ENCODE measurements around the gene SLC9A9.
"Not testable (repeated sequence)": the region's sequence is repeated elsewhere in the genome, so short reads cannot be mapped to it uniquely, and the experiment has no call there.

The SLC9A9 gene

DNA sequence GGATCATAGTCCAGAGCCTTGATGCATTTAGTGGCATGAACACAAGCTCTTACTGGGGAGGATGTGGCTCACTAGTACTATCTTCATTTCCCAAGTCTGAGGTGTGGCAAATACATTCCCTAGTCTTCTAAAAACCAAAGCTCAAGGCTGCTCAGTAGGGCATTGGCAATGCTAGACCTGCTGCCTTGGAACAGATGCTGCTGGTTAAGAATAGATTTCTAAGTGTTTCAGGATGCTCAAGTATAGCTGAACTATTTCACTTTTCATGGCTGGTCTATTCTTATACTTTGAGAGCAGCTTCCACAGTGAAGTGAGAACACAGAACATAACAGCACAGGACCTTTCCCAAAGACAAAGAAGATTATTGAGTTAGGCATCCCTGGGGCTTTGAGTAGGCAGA, 549.9 kb downstream of the SLC9A9 start:
- peak in 1 of 58 donors; percentile 22 for DNase-seq

DNA sequence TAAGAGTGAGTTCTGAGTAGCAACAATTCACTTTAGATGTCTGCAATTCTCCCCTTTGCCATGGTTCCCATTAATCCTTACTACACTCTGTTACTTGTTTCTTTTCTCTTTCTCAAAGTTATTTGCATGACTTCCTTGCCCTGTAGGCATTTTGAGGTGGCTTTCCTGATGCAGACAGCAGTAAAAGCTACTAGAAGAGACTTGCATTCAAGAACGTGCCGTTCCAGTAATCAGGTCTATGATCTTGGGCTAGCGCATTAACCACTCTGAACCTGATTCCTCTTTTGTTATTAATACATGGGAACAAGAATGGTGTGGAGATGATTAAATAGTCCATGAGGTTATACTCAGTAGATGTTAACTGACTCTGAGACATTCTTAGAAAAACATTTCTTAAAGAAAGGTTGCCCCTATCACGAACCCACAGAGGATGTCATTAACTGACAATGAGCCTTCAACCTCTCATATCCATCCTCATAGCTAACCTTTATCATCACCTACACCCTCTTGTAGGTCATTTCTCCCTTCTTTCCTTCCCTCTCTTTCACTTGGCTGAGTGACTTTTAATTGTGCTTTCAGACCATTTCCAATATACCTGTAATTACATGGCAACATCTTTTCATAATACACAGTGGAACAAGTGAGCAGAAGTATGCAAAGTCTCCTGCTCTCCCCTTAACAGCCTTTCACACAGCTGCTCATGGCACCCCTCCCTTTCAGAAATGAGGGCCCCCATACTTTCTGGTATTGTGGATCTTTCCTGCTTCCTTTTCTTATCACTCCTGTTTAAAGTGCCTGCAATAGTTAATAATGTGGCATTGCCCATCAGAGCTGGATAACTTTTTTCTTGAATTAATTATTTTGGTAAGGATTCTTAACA, 552.8 kb downstream of the SLC9A9 start:
- DNase-seq = no peak

- DNase-seq = no peak
These were observed 554.1 kb downstream of the SLC9A9 start for GRCh38 chr3:143294188-143294587.

- no peak for DNase-seq
These were observed 556.3 kb downstream of the SLC9A9 start for GRCh38 chr3:143291836-143292447.

DNA sequence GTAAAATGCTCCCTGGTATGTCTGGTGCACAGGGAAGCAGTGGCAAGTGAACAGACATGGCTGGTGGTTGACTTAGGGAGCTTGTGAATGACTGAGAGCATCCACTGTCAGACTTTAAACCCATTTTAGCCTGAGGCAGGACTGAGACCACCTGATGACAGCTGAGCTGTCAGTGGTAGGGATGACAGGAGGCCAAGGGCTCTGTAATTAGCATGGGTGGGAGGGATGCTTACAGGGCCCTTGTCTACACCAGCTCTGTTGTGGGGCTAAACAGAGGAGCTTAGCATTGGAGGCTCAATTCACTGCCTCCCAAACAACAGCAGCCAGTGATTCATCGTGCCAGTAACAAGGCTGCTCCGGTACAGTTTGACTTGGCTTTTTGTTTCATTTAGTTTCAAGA, 559.3 kb downstream of the SLC9A9 start:
- DNase-seq = peak in 5 of 58 donors; percentile 11 to 46 (median 15)

DNA sequence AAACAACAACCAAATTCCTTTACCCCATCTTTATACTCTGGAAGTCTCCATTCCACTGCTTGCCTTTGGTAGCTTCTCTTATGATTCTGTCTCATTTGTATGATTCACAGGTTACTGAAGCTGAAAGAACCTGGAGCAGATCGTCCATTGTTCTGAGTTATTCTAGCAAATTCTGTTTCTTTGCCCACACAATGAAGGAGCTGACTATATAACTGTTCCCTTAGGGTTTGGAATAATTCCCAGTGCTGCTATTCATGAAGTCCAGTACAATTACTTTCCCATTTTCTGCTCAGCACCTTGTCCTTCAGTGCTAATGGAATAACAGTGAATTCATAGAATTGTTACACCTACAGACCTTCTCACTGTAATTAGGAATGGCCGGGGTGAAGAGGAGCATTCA, 560.9 kb downstream of the SLC9A9 start:
- peak in 1 of 58 donors; percentile 25 for DNase-seq

DNA sequence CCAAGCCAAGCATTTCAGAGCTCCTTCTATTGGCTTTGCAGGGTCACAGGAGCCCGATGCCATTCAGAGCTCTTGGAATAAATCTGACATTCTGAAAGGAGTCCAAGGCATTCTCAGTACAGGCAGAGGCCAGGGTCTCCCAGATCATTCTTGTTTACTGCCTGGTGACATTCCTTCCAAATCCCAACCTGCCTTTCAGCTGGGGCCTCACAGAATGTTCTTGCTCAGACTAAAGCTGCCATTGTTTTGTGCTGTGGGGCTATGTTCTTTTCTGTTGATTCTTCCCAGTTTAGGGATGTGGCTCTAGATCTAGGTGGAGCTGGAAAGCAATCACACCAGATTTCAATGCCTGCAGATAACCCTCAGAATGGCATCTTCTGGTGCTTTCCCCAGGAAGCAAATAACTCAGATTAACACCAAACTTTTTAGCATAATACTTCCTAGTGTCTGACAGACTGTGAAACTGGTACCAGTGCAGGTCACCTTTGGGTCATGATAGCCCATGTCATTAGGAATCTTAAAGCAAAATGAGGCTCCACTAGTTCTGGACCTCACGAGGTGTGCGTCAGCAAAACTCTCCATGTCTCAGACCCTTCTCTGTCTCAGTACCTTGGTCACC, 561.8 kb downstream of the SLC9A9 start:
- peak in 1 of 58 donors; percentile 13 for DNase-seq

GRCh38 chr3:143283432-143284128, 564.7 kb downstream of the SLC9A9 start:
- no peak for DNase-seq

- DNase-seq = no peak
These were observed 567.3 kb downstream of the SLC9A9 start for GRCh38 chr3:143280984-143281383.

- not testable (repeated sequence) for DNase-seq
These were observed 568.7 kb downstream of the SLC9A9 start for GRCh38 chr3:143279567-143279966.

DNA sequence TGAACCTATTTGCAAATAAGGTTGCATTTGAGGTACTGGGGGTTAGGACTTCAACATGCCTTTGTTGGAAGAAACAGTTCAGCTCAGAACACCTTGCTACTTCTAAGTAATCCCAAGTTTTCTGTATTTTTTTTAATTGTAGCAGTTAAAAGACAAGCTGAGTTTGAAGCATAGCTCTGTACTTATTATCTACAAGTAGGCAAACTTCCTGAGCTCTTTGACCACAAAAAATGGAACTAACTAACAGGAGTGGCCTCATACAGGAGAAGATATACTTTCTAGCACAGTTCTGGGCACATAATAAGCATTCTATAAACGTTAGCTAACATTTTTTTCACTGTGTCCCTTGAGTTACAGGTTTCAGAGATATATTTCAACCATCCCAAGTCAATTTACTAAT, 569.5 kb downstream of the SLC9A9 start:
- no peak for DNase-seq

- DNase-seq = no peak
These were observed 570.7 kb downstream of the SLC9A9 start for GRCh38 chr3:143277531-143277930.

DNA sequence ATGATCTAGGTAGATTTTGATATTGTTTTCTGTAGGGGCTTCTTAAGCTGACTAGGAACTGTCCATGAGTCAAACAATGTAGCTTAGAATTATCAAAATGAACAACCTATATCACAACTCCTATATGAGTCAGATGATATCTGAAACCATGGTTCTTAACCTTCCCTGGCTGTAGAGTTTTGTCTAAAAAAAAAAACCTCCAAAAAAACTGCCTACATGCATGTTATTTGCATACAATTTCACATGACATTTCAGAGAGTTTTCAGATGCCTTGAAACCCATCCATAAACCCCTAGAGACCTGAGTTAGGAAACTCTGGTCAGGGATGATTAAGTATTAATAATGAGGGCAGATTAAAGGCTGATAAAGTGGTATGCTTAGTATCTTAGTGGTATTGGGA, 571.7 kb downstream of the SLC9A9 start:
- DNase-seq = no peak

DNA sequence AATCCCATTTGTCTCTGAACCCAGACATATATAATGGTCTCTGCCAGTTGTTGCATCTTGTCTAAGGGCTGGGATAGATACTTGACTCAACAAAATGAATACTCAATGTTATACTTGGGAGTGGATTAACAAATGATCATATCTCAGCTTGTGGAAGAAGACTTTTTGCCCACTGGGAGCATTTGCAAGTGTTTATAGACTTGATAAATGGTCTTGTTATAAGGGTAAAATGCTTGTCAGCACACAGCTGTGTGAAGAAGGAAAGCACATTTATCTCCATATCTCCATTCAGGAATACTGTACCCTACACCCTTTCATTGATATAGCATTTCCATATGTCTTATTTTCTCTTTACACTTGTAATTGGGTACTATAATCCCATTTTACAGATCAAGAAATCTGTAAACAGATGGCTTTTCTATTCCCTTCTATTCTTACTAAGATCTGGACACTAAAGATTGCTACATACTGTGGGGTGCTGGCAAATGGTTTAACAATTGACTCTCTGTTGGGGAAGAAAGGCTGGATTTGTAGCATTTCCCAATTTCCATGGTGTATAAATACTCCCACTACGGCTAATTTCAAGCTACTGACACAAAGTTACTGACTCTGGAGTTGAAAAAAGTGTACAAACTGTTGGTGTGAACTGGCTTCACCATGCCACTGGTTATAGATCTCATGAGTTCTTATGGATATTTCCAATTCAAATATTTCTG, 574.1 kb downstream of the SLC9A9 start:
- no peak for DNase-seq

- no peak for DNase-seq
These were observed 577.1 kb downstream of the SLC9A9 start for GRCh38 chr3:143271136-143271535.

- DNase-seq = no peak
These were observed 578.5 kb downstream of the SLC9A9 start for GRCh38 chr3:143269741-143270140.

GRCh38 chr3:143267989-143268388, 580.3 kb downstream of the SLC9A9 start:
- no peak for DNase-seq

- no peak for DNase-seq
These were observed 581.3 kb downstream of the SLC9A9 start for GRCh38 chr3:143266927-143267326.

GRCh38 chr3:143266511-143266910, 581.8 kb downstream of the SLC9A9 start:
- no peak for DNase-seq

DNA sequence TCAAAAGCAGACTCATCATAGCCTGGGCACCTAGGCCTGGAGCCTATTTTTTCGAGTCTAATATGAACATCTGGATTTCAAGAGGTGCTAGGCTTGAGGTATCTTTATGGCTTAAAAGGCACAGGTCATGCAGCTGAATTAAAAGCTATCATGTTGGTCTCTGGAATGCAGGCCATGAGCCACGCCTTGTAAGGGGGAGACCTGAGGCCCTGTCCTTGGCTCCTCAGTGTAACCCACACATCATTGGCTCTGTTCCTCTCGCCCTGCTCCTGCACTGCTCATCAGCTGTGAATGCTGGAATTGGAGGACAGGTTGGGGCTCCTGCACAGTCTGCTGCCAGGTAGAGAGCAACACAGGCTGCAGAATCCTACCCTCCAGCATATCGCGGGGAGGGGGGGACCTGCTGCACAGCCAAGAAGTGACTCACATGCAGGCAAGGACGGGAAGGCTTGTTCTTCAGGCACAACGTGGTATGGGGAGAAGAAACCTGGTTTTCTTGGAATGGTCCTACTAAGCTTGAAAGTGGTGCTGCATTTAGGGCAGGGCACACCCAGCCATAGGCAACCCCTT, 582.7 kb downstream of the SLC9A9 start:
- no peak for DNase-seq
